CD4-positive, alpha-beta T cell treated with Interleukin-4 for 4 hours (primary cell): ENCODE measurements around the gene SERBP1.
"Not testable (repeated sequence)": the region's sequence is repeated elsewhere in the genome, so short reads cannot be mapped to it uniquely, and the experiment has no call there.

ENCODE experiments used
- DNase-seq: peaks from one replicate; pipeline ENCODE4 v3.0.0-alpha.2; 2020

SERBP1 gene

DNA sequence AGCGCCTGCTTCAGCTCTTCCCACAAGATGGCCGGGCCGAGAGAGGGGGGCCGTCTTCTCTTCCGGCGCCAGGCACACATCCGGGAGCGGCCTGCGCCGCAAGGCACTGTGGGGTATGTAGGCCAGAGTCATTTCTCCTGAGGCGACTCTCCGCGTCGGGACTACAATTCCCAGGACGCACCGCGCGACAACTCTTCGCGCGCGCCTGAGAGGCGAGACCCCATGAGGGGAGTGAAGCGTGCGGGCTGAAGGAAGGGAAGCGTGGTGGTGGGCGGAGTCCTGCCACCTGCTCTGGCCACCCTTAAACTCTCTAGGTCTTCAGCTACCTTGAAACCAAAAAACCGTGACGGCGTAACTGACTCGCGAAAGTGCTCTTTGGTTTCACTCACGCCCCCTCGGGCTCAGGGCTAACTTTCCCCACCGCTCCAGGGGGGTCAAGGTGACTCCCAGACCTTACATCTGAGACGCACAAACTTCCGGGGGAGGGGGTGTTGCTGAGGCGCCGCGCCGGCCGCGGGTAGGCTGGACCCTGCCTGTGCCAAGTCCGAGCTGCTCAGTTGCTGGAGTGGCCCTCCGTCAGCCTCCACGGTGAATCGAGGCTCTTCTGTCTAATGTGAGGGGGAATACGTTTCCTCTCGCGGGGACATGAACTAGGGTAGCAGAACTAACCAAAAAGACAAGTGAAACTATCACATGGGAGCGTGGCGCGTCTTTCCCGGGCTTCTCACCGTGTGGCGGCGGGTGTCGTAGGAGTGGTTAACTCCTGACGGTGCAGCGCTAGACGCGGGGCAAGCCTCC is at the start of gene SERBP1:
Gene SERBP1, minus strand, starts transcription at position 45 of the 798 bp plus-strand sequence. CDS start 102 bp downstream, outside the sequence.
- peak; percentile 96 for DNase-seq

DNA sequence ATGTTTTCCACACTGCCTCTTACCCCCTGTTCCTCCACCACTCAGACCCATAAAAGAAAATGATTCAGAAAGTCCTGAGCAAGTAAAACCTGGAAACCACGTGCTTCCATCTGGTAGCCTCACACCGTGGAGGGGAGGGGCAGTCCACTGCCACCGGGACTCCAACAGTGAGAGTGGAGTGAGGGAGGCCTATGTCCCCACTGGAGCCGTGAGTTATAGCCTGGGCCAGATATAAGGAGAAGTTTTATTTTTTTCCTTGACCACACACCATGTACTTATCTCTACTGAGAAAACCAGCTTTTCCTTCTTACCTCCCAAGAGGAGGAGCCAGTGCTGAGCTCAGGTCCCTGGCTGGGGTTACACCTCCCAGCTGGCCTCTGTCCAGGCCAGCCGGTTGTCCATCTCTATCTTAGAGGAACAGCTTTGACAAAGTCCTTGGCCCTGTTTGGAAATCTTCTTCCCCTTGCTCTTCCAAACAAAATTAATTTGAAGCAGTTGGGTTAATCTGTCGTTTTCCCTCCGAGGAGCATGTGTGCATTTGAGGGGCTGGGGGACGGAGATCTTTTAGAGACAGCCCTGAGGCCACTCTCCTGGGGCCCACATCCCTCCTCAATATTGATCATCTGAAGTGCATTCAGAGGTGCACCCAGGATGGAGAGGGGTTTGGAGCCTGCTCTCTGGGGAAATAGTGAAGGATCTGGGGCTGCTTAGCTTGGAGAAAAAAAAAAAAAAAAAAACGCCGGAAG is 49.1 kb upstream of the SERBP1 start:
- no peak for DNase-seq

DNA sequence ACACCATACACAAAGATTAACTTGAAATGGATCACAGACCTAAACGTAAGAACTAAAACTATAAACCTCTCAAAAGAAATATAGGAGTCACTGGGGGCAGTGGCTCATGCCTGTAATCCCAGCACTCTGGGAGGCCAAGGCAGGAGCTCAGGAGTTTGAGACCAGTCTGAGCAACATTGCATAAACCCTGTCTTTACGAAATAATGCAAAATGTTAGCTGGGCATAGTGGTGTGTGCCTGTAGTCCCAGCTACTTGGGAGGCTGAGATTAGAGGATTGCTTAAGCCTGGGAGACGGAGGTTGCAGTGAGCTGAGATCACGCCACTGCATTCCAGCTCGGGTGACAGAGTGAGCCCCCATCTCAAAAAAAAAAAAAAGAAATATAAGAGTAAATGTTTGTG is 46.7 kb upstream of the SERBP1 start:
- no peak for DNase-seq

DNA sequence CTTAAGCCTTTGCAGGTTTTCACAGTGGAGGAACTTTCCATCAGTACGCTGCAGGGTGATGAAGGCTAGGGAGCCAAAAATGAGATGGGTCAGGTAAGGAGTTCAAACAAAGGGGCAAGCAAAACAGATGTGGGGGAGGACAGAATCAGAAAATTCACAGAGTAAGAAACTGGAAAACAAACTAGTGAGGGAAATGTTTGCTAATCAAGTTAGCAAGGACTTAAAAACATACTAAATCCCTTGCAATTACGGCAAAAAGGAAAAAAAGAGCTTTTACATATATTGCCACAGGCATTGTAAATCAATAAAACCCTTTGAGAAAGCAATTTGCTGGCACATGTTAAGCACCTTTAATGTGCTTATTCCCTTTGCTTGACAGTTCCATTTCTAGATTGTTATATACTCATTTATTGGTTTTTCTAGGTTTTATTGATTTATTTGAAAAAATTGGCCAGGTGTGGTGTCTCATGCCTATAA is 45.8 kb upstream of the SERBP1 start:
- no peak for DNase-seq

DNA sequence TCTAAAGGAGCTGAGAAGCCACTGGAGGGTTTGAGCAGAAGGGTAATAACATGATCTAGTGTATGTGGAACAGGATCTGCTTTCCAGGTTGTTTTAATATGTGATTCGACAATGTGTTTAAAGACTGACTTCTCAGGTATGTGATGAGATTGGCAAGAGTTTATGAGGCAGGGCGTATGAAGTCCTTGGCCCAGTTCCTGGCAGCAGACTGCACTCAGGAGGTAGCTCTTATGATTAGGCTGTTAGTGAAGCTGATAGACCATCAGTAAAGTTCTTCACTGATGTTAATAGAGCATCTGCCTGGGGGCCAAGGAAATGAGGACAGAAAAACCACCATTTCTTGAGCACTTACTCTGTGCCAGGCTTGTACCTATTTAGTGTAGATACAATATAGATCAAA is 41.9 kb upstream of the SERBP1 start:
- DNase-seq, result no peak

DNA sequence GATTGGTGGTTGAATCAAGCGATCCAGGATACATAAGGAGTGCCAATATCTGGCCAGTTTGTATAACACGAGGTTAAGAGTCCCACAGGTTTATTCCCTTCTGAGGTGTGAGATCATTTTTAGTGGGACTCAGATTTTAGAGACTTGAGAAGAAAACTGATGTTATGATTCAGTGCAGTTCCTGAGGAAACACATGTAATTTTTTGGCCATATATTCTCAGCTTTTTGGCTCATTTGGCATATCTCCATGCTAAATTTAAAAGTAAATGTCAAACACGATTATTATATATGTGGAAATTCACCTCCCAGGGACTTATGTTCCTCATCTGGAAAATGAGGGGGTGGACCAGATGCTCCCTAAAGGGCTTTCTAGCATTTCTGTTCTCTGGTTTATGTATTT is 39.2 kb upstream of the SERBP1 start:
- DNase-seq, result no peak

- DNase-seq, result no peak
Measured at GRCh38 chr1:67468066-67468718, 38.0 kb upstream of the SERBP1 start.

DNA sequence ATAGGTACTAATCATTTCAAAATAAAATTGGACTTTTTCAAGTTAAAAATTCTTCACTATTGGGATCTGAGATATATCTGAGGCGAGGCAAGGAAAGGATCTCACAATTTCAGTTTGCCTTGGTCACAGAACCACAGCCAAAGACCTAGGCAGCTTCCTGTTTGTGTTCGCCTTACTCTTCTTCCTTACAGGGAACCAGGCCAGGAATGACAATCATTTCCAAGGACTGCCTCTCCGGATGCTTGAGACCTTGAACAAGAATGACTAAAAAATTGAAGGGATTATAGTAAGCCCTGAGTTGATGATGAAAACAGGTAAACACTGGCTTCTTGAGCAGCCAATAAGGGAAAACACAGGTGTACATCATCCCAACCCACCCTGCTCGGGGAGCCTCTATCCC is 35.2 kb upstream of the SERBP1 start:
- no peak for DNase-seq

GRCh38 chr1:67464746-67465145 is 34.5 kb upstream of the SERBP1 start:
- DNase-seq, result no peak

DNA sequence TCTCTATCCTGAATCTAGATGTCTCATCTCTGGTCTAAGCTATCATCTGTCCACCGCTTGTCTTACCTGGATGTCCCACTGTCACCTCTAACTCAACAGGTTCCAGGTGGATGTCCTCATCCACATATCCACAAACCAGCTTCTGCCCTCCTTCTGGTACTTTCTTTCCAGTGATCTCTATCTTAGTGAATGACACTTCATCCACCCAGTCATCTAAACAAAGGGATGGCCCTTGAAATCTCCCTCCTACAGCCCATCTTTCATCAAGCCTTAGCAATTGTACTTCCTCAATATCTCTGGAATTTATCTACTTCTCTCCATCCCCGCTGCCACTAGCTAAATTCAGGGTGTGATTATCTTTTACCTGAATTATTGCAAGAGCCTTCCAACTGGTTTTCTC is 33.9 kb upstream of the SERBP1 start:
- no peak for DNase-seq

DNA sequence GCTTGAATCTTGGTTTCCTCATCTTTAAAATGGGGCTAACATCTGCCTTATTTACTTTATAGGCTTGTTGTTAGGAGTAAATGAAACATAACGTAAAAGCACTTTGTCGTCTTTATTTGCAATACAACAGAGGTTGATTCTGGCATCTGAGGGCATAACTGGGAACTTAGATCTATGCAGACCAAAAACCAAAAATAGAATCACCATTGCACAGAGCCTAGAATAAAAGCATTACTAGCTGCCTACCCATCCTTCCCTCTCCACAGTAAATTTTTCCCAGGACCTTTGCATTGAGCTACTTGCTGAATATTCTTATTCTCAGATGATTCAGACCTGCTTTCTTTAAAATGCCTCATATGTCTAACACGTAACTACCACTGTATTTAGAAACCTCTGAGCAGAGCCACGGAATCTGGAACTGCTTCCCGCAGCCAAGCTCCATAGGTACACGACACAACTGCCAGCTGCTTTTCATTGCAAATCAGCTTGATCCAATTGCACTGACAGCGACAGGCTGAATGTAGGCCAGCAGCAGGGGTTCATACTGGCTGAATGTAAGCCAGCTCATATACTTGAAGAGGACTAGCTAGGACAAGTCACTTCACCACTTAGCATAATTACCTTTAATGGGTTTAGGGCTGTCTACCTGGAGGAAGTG is 33.2 kb upstream of the SERBP1 start:
- no peak for DNase-seq

- DNase-seq, result no peak
Measured at GRCh38 chr1:67460676-67461500, 30.7 kb upstream of the SERBP1 start.

GRCh38 chr1:67459068-67459467 is 28.9 kb upstream of the SERBP1 start:
- DNase-seq, result no peak

- DNase-seq, result no peak
Measured at GRCh38 chr1:67458663-67459062, 28.5 kb upstream of the SERBP1 start.

- no peak for DNase-seq
Measured at GRCh38 chr1:67457247-67457646, 27.0 kb upstream of the SERBP1 start.

- DNase-seq, result no peak
Measured at GRCh38 chr1:67451815-67452214, 21.6 kb upstream of the SERBP1 start.

- DNase-seq, result no peak
Measured at GRCh38 chr1:67451356-67451755, 21.2 kb upstream of the SERBP1 start.

- DNase-seq, result no peak
Measured at GRCh38 chr1:67446893-67447292, 16.7 kb upstream of the SERBP1 start.

DNA sequence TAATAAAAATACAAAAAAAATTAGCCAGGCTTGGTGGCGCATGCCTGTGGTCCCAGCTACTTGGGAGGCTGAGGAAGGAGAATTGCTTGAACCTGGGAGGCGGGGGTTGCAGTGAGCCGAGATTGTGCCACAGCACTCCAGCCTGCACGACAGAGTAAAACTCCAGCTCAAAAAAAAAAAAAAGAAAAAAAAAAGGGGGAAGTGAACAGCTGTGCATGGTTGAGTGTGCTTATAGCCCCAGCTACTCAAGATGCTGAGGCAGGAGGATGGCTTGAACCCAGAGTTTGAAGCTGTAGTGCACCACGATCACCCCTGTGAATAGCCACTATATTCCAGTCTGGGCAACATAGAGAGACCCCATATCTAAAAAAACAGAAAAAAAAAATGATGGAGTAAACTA is 15.8 kb upstream of the SERBP1 start:
- DNase-seq, result not testable (repeated sequence)

GRCh38 chr1:67441739-67442281 is 11.6 kb upstream of the SERBP1 start:
- no peak for DNase-seq

- DNase-seq, result no peak
Measured at GRCh38 chr1:67441183-67441582, 11.0 kb upstream of the SERBP1 start.

DNA sequence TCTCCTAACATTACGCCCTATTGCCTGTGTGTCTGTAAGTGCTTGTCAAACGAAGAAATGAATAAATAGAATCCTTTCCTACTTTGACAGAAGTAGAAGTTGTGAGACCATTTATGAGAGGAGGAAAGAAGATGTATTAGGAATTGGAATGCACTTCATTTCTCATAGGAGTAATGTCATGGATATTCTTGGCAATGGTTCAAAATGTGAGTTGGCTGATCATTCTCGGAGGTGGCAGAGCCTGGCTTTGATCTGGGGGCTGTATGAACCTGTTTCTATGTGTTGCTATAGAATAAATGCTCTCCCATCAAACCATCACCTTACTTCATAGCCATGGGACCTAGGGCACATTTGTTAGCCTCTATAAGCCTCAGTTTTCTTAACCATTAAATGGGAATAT is 10.1 kb upstream of the SERBP1 start:
- DNase-seq, result no peak
